Transverse colon (tissue), 3 donors: ENCODE measurements around the gene GTPBP2.

Experiments used
- CTCF ChIP-seq, 5 experiments: fragments of 200-600 bp in 3 of 5; fragments of 450-650 bp in 2 of 5; sonication (generic) in 3 of 5; IDR thresholded peaks; 1 replicate in 2 of 5; 2 replicates in 3 of 5; pipeline ENCODE4 v1.5.1; 2016 to 2017; ENCODE audit warnings: antibody characterized with exemption in 5 of 5, inconsistent platforms in 3 of 5, mild to moderate bottlenecking in 2 of 5, moderate library complexity in 1 of 5
- EP300 ChIP-seq: sonication (generic); formaldehyde crosslinking; IDR thresholded peaks from one replicate; pipeline ENCODE4 v1.6.1; 2017; ENCODE audit warnings: antibody characterized with exemption, low read depth

GRCh38 chr6:43608807-43609206 is 20.3 kb downstream of the GTPBP2 start:
- TF ChIP-seq CTCF (IDR thresholded peaks at IDR 0.05) (no peak), EP300 (no peak)
